HG03039 (cell line): ENCODE results near the gene SLC16A7.

Experiments used
- ATAC-seq: cut with Tn5 transposase; IDR thresholded peaks from one replicate; pipeline ENCODE4 v1.9.1; 2021; ENCODE audit warnings: mild to moderate bottlenecking, moderate library complexity; ENCODE audit not compliant: unreplicated experiment

The SLC16A7 gene

DNA sequence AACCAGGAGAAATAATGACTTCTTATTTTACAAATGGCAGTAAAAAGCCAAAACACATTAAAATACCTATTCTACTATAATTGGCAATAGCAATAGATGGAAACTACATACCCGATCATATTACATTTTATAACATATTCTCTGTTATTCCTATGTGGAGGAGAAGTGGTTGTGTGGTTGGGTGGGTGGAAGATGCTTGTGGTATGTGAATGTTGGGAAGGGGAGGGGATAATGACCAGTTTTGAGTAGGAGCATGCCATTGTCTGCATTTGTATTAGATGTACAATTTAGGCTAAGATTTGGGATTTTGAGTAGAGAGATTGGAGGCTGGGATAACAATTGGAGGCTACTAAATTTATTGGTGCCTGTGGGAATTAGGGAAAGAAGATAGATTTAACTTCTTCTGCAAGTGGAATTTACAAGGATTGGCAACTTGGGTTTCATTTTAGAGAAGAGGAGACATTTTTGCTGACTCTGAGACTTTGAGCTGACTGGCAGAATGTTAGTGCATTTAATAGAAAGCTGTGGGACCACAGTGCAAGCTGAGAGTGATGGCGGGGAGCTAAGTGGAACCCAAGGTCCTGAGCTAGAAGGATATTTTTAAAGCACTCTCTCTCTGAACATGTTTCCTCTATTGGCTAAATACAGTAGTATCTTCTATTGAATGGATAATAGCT lies 65.2 kb downstream of the SLC16A7 start:
- no peak for ATAC-seq

DNA sequence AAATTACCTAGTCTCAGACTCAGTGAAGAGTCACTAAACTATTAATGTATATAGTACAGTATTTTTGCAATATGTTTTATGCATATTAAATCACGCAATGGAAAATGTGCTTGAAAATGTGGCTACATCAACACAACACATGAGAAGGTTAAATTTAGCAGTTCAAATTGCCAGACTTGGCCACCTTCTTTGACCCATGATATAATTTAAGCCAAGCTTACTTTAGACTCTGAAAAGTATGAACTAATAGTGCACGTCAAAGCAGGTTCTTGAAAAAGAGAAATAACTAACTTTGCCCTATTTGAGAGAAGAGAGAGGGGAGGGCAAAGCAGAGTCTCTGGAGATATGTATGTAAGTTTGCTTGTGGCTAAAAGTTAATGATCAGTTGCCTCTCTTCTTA lies 68.7 kb downstream of the SLC16A7 start:
- no peak for ATAC-seq

DNA sequence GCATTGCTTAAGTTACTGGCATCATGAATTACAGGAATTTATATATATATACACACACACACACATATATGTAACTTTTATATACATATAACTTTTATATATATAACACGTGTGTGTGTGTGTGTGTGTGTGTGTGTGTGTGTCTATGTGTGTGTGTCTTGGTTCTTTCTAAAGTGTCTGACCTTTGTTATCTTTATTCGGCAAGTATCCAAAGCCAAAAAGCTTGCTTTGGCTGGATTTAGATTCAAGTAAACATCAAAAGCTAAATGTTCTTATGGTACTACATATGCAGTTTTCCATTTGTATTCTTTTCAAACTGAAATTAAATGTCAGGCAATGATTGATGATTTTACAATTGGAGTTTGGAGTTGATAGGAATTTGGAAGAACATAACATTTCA lies 69.9 kb downstream of the SLC16A7 start:
- no peak for ATAC-seq

DNA sequence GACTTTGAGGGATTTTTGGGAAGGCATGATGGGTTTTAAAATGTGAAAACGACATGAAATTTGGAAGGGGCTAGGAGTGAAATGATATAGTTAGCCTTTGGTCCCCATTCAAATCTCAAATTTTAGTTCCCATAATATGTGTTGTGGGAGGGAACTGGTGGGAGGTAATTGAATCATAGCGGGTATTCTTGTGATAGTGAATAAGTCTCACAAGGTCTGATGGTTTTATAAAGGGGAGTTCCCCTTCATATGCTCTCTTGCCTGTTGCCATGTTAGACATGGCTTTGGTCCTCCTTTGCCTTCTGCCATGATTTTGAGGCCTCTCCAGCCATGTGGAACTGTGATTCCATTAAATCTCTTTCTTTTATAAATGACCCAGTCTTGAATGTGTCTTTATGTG lies 72.8 kb downstream of the SLC16A7 start:
- no peak for ATAC-seq

DNA sequence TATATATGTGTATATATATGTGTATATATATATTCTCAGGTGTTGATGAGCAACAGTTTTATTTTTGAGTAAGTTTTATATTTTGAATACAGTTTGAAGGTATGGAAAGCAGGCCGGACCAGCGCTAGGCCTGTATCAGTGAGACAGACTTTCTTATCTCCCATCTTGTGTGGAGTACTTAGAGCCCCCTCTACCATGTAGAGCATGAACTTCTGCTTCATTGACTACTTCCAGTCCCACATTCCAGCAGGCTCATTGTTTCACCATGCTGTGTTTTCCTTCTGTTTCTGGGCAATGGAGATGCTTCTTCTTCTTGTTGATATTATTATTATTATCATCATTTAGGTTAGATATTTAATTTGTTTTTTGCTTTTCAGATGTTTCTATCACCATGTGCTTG lies 76.4 kb downstream of the SLC16A7 start:
- ATAC-seq, result no peak

DNA sequence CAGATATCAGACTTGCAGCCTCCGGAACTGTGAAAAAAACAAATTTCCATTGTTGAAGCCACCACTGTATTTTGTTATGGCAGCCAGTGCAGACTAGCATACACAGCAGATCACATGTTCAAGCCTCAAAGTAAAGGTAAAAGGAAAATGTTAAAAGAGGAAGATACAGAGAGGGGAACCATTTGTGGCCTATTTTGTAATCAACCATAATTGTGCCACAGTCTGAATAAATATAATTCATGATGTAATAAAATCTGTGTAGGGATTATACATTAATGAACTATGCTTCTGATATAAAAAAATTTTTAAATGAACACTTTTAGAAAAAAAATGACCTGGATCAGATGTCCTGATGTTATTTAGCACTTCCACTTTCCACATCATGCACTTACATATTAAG lies 79.6 kb downstream of the SLC16A7 start:
- no peak for ATAC-seq

DNA sequence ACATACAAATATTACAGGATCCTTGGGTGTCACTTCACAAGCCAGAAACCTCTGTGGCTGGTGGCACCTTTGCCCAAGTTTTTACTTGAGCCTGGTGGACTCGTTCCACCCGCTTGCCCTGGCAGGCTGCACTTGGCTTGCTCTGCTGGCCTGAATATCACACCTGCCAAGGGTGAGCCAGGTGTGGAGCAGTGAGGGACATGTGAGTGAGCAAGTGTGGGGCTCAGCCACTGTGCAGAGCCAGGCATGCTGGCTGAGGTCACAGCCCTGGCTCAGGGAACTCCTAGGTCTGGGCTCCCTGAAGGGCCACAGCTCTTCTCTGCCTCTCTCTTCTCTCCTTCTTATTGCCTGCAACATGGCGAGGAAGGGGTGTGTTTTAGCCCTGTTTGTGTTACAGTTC lies 82.0 kb downstream of the SLC16A7 start:
- ATAC-seq, result no peak

DNA sequence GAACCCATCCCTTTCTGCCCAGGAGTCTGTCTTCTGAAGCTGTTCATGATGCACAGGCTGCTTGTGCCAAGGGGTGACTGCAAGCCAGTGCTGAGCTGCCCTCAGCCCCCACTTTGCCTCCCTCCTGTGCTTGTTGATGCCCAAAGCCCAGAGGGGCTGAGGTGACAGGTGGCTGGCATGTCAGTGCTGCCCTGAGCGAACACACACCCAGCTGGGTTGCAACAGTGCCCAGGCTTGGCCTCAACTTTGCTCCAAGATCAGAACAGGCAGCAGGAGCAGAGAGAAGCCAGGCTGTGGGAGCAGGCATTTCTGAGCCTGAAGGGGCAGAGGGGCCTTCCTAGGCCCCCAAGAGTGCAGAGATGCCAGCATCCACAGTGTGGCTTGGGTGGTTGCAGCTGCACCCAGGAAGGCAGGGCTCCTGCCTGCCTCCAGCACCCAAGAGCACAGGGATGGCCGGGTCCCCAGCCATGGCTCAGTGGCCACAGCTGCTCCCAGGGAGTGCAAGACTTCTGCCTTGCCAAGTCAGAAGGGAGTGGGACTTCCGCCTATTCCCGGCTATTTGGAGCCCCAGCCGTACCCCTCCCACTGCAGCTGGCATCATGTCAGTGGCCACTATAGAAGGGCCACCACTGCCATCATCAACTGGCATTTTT lies 83.1 kb downstream of the SLC16A7 start:
- ATAC-seq, result no peak

DNA sequence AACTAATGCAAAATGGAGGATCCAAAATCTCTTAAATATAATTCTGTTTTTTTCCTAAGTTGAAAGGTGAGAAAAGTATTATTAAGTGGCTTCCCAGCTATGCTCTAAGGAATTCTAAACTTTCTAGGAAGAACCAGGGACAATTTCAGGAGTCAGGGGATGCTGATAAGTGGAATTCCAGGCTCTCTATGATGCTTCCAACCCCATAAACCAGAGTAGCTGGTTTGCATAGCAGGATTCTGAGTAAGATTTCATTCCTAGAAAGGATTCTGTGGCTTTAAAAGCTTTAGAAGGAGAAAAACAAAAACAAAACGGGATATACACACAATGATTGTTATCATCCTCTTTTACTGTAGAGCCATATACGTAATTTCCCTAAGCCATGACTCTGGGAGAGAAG lies 93.9 kb downstream of the SLC16A7 start:
- no peak for ATAC-seq

DNA sequence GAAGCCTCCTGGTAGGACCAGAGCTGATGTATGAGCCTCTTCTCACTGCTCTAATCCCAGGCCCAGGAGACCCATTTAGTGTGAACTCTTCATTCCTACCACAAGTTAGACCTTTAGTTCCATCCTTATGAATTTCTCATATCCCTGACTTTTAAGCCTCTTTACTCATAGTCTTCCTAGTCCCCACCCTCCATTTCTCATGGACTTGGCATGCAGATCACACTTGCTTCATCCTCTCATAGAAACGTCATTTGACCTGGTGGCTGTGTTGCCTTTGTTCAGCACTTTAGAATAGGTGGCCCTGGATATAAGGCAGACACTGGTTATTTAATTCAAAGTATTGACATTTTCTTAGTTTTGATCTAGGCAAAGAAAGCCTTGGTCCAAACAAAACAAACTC lies 99.5 kb downstream of the SLC16A7 start:
- no peak for ATAC-seq

DNA sequence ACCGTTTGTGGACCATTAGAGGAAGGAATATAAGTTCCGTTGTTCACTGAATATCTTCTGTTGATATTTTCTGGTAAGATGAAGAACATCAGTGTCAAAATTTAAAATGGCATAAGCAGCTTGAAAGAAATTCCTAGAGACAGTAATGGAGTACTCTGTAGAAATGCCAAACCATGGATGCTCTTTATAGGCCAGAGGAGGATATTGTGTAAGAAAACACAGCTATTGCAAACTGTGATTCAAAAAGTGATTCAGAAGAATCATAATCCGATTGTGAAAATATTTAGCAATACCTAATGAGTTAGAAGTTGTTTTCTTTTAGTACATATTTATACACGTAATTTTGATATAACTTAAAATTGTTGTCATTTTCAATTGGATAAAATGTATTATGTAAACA lies 102.8 kb downstream of the SLC16A7 start:
- ATAC-seq, result no peak

DNA sequence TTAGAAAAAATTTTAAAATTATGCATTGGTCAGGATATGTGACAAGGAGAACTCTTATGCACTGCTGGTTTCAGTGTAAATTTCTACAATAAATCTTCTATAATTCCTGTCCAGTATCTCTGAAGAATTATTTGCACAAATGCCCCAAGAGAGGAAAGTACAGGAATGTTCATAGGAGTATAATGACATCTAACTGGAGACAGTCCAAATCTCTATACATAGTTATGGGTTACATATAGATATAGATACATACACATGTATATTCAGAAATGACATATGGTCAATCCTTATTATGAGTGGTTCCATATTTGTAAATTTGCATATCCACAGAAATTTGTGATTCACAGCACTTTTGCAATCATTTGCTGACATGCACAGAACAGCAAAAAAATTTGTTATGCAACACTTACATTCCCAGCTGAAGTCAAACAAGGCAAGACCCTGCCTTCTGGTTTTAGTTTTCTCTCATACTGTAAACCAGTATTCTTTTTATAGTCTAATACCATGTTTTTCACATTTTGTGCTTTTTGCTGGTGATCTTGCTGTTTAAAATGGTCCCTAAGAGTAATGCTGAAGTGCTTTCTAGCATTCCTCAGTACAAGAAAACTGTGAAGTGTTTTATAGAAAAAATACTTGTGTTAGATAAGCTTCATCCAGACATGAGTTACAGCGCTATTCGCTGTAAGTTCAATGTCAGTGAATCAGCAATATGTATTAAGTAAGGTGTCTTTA lies 103.8 kb downstream of the SLC16A7 start:
- ATAC-seq, result no peak

DNA sequence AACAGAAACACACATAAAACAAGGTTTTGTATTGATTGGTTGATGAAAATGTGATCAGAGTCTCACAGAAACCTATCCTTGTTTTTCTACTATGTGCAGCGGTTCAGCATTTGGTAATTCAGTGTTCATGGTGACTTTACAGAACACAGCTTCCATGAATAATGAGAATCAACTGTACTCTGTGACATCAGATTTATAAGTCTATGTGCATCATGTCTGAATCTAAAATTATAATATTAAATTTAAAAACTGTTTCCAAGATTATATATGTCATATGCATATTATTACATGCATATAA lies 104.3 kb downstream of the SLC16A7 start:
- ATAC-seq, result no peak

DNA sequence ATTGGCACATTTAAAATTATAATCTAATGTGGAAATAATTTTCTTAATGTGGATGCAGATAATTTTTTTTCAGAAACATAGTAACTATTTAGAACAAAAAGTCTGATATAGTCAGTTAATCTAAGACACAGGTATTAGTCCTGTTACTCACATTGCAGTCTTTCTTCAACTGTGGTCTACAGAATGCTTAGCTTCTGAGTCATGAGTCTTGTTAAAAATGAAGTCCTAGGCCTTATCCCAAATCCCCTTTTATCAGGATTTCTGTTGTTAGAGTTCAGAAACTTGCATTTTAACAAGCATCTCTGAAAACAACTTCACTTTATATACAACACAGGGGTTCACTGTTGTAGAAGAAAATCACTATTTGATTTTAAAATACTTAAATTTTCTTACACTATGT lies 112.2 kb downstream of the SLC16A7 start:
- no peak for ATAC-seq

DNA sequence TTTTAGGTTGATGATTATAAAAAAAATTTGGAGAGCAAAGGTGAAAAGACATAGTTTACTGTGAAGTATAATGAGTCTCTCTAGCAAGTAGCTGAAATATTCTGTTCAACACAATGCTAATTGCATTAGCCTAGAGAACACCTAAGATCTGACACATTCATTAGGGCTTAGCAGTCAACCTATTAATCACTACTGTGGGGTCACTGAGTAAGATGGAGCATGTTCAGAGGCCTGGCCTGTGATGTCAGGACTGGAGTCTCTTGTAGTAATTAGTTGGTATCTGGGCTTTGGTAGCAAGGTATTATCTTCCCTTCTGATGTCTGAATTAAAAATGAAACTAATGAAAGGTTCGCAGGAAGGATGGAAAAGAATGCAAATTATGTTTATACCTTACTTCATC lies 112.7 kb downstream of the SLC16A7 start:
- no peak for ATAC-seq

DNA sequence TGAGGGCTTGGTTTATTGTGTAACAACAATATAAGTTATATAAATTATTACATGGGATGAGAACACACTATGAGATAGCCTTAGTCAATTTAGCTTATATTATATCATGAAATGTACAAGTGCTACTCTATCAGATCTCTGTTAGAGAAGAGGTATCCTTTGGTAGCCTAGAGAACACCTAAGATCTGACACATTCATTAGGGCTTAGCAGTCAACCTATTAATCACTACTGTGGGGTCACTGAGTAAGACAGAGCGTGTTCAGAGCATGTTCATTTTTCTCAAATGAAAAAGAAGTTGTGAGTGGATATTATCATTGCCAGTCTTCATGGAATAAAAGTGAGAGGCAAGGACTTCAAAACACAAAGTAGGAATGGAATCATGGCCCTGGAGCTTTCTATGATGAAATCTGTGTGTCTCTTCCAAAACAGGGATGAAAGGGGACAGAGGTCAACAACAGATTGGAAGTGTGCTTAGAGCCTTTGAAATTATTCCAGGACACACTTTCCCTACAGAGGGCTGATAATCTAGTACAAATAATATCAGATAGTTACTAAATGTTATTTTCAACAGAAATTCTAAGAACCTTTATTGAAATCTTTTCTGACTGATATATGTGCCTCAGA lies 114.3 kb downstream of the SLC16A7 start:
- no peak for ATAC-seq

DNA sequence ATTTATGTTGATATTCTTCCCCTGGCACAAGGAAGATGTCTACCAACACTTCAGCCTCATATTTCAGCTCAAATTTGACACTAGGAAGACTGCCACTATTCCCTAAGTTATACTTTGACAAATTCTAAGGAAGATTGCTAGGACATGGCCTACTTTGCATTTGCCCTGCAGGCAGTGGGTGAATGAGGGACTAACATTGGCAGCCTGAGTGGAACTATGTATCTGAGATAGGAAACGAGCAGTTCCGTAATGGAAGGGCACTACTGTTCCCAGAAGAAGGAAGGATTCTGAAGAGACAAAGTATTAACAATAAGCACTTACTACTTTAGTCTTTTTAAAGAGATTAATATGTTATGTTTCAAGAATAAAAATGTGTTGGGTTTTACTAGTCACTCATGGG lies 115.1 kb downstream of the SLC16A7 start:
- no peak for ATAC-seq

DNA sequence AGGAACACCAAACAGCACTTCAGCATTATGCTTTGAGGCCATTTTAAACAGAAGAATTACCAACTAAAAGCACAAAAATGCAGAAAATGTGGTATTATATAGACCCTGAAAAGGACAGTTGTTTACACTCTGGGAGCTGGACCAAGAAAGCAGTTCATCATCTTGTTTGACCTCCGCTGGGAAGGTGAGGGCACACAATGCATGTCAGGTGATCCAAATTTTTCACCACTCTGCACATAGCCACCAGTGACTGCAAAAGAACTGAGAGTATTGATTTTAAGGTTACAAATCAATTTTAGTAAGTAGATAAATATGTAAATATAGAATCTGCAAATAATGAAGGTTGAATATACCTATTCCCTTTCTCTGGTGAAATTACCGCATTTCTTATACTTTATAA lies 119.6 kb downstream of the SLC16A7 start:
- no peak for ATAC-seq

DNA sequence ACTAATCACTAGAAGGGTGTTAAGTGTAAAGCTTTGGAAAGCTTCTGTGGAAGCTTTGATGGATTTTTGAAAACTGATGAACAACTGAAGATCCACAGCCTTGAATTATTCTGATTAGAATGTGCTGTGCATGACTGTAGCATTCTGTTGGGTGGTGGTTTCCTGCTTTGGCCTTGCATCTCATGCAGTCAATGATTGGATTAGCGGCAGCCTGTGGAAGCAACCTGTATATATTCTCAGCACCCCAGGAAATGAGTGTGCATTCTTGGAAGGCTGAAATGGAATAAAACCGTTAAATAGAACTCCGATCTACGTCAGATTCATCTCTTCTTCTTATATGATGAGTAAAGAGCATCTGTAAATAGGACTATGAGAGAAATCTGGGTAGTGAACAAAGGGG lies 120.2 kb downstream of the SLC16A7 start:
- no peak for ATAC-seq

DNA sequence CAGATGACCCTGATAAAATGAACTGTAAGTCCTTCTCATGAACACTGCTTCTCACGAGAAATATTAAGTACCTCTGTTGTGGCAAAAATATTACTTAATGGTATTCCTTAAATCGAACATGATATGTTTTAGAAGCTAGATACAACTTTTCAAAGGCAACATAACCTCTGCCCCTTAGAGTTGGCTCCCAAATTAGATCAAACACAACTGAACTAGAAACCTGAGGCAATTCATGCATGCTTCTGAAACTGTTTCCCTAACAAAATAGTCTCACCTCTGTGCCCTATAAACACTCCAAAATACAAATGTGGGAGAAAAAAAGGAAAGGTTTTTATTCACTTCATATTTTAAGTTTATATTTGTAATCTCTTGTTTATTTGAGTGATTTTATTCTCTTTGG lies 121.6 kb downstream of the SLC16A7 start:
- no peak for ATAC-seq

DNA sequence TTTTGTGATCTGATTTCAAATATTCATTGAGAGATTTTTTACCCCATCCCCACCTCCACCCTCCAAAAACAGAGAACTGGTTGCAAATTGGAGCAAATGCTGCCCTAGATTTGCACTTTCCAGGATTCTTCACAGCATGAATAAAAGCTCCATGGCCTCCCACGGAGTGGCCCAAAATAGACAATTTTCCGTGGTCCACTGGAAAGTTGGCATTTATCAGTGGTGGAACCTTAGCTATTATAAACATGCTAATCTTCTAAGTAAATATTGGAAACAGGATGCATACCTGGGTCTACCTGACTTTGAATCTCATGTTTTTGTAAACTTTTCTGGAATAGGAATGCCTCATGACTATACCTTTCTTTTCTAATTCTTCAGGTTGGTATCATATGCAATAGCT lies 123.9 kb downstream of the SLC16A7 start:
- ATAC-seq, result no peak

DNA sequence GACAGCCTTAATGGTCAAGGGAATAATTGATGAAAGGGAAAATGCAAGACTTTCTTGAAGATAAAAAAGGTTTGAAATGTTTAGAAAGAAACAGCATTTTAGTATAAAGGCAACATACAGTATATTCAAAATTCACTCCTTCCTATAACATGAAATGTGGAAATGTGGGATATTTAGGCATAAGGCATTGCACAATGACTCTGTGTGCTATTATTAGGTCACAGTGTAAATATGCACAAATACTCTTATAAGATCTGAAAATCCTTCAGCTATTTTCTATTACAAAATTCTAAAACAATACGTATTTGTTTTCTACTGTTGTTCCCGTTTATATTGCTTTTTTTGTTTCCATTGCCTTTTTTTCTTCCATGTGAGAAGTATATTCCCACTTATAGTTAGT lies 127.7 kb downstream of the SLC16A7 start:
- no peak for ATAC-seq
